ENCODE results near the gene SRSF4.
"Not testable (repeated sequence)": the region's sequence is repeated elsewhere in the genome, so short reads cannot be mapped to it uniquely, and the experiment has no call there.

DNA sequence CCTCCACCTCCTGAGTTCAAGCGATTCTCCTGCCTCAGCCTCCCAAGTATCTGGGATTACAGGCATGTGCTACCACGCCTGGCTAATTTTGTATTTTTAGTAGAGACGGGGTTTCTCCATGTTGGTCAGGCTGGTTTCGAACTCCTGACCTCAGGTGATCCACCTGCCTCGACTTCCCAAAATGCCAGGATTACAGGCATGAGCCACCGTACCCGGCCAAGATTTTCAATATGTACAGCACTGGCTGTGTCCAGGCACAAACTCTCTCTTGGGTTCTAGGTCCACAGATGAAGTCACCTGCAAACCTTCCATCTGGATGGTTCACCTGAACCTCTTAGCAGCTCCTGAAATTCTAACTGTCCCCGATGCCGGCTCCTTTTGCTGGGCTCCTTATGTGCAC lies 31.4 kb downstream of the SRSF4 start:
- TF ChIP-seq, protein P1, sequence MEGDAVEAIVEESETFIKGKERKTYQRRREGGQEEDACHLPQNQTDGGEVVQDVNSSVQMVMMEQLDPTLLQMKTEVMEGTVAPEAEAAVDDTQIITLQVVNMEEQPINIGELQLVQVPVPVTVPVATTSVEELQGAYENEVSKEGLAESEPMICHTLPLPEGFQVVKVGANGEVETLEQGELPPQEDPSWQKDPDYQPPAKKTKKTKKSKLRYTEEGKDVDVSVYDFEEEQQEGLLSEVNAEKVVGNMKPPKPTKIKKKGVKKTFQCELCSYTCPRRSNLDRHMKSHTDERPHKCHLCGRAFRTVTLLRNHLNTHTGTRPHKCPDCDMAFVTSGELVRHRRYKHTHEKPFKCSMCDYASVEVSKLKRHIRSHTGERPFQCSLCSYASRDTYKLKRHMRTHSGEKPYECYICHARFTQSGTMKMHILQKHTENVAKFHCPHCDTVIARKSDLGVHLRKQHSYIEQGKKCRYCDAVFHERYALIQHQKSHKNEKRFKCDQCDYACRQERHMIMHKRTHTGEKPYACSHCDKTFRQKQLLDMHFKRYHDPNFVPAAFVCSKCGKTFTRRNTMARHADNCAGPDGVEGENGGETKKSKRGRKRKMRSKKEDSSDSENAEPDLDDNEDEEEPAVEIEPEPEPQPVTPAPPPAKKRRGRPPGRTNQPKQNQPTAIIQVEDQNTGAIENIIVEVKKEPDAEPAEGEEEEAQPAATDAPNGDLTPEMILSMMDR (IDR thresholded peaks at IDR 0.05; ENCODE audit: poor library complexity) = not testable (repeated sequence)
- not testable (repeated sequence) for TF ChIP-seq EZH2 (IDR thresholded peaks at IDR 0.05; ENCODE audit: borderline replicate concordance)

Data from hepatocyte (in vitro differentiated cells).